NCI-H510A treated with DMSO at 0.1 percent for 48 hours (cell line): ENCODE results near the gene EFS.
A peak's percentile ranks its signal among the peaks of the same experiment; 100 is the strongest.
"Not testable (repeated sequence)": the region's sequence is repeated elsewhere in the genome, so short reads cannot be mapped to it uniquely, and the experiment has no call there.

Source experiments
- DNase-seq: peaks from one replicate; lab custom pipeline; 2025; lab: John Stamatoyannopoulos, UW

The EFS gene

GRCh38 chr14:23399591-23399990 lies 34.6 kb upstream of the EFS start:
- no peak for DNase-seq

DNA sequence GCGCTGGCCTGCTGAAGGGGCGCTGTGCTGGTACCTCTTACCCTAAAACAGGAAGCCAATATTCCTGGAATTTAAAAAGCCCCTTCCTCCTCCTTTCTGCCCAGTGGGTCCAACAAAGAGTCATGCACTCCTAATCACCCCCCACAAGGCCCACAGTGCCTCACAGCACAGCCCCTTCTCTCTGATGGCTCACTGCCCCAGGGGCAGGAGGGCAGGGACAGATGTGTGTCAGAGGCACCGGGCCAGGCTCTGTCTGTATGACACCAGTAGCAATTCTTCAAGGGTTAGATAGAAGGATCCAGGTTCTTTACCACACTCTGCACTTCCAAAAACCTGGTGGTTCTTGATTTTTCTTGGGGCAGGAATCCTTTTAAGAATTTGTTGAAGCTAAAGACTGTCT lies 34.2 kb upstream of the EFS start:
- DNase-seq: no peak

DNA sequence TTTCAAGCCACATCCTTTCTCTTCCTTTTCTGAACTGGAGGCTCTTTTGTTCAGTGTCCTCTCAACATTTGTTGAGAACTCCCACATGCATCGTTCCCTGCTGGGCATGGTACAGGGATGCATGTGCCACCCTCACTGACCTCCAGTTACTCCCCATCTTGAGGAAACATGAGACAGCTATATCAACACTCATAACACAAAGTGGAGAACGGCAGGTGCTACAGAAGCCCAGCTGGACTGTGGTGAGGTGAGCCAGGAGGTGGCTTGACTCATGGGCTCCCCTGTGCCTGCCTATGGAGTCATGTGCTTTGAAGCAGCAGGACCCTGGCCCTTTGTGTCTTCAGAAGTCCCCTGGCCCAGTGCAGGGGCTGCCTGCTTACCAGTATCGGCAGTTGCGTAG lies 33.4 kb upstream of the EFS start:
- peak; percentile 64 for DNase-seq

- DNase-seq: no peak
These were observed 31.9 kb upstream of the EFS start for GRCh38 chr14:23396781-23397407.

DNA sequence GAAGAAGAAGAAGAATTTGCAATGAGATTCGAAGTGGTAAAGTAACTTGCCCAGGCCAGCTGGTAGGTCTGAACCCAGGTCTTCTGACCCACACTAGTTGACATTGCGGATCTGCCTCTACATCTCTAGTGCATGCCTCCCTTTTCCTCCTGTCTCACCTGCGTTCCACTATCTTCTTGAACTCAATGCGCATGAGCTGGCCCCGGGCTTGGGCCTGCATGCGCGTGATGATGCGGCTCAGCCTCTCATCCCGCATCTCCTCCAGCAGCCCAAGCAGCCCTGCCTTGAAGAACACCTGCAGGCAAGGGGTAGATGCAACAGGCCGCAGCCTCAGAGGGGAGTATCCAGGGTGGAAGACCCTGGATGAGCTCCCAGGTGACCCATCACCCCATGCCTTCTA lies 31.2 kb upstream of the EFS start:
- DNase-seq: no peak

GRCh38 chr14:23392613-23393012 lies 27.6 kb upstream of the EFS start:
- DNase-seq: no peak

- DNase-seq: not testable (repeated sequence)
These were observed 24.9 kb upstream of the EFS start for GRCh38 chr14:23389871-23390270.

GRCh38 chr14:23389396-23389795 lies 24.4 kb upstream of the EFS start:
- no peak for DNase-seq

DNA sequence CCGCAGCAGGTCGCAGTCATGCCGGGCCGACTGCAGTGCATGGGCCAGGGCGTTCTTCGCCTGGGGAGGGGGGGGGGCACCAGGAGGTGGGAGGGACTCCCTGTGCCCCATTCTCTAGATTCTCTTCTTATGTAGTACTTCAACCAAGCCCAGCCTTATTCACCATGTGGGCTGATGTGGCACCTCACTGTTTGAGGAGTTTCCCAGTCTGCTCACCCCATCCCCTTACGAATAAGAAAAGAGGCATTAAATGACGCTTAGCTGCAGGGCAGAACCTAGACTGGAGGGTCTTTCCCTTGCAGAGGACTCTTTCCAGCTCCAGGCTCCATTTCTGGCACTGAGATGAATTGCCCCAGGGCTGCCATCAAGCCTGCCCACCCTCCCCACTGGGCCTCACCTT lies 24.0 kb upstream of the EFS start:
- no peak for DNase-seq

- no peak for DNase-seq
These were observed 23.2 kb upstream of the EFS start for GRCh38 chr14:23387916-23388882.

DNA sequence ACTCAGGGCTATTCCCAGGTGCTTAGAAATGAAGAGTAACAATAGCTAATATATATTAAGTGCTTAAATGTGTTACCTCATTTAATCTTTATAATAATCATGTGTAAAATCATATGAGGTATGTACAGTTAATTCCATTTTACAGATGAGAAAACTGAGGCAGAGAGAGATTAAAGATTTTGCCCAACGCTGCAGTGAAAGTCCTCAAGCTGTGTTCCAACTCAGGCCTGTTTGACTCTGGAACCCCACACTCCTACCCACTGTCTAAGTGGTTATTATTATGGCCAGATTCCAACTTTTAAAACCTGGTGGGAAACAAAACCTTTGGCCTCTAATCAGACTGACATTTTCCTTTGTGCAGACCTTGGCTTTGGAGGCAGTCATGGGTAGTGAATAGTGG lies 22.0 kb upstream of the EFS start:
- DNase-seq: no peak

GRCh38 chr14:23386266-23386657 lies 21.3 kb upstream of the EFS start:
- DNase-seq: not testable (repeated sequence)

DNA sequence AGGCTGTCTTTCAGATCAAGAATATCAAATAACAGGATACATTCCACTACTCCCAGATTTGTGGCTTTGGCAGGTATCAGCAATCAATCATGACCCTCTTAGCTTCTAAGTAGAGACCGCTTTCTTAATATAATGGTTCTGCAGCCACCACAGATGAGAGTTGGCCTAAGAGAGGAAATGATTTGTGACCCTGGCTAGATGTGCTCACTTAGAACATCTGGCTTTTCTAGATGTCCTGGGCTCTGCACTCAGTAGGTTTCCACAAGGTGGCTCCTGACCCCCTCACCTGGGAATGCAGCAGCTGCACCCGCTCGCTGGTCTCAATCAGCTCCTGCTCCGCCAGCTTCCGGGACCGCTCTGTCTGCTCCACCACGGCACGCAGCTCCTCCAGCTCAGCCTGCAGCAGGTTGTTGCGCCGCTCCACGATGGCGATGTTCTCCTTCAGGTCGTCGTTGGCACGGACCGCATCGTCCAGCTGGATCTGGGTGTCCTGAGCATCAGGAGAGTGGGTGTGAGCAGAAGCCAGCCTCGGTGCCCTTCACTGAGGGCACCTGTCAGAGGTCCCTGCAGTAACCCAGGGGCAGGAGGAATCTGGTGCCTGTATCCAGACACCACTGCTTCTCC lies 20.8 kb upstream of the EFS start:
- DNase-seq: no peak

DNA sequence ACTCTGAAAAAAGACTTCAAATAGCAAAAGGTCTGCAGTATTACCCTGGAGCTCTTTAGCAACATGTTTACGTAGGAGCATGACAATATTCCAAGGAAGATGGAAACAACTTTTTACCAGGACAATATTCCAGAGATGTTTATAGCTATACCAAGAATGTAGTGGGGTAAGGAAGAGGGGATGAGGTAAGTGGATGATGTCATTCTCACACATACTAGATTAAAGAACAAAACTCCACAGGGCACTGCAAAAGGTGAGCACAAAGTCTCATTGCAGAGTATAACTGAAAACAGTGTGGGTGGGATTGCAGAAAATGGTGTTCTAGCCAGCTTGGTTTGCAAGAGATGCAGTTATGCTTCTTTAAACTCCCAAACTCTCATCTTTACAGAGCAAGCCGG lies 20.3 kb upstream of the EFS start:
- no peak for DNase-seq

- DNase-seq: no peak
These were observed 19.6 kb upstream of the EFS start for GRCh38 chr14:23384364-23385080.

GRCh38 chr14:23382731-23383440 lies 17.9 kb upstream of the EFS start:
- no peak for DNase-seq

- DNase-seq: no peak
These were observed 17.3 kb upstream of the EFS start for GRCh38 chr14:23382276-23382675.

GRCh38 chr14:23381871-23382270 lies 16.9 kb upstream of the EFS start:
- DNase-seq: no peak

- no peak for DNase-seq
These were observed 16.0 kb upstream of the EFS start for GRCh38 chr14:23380976-23381375.

DNA sequence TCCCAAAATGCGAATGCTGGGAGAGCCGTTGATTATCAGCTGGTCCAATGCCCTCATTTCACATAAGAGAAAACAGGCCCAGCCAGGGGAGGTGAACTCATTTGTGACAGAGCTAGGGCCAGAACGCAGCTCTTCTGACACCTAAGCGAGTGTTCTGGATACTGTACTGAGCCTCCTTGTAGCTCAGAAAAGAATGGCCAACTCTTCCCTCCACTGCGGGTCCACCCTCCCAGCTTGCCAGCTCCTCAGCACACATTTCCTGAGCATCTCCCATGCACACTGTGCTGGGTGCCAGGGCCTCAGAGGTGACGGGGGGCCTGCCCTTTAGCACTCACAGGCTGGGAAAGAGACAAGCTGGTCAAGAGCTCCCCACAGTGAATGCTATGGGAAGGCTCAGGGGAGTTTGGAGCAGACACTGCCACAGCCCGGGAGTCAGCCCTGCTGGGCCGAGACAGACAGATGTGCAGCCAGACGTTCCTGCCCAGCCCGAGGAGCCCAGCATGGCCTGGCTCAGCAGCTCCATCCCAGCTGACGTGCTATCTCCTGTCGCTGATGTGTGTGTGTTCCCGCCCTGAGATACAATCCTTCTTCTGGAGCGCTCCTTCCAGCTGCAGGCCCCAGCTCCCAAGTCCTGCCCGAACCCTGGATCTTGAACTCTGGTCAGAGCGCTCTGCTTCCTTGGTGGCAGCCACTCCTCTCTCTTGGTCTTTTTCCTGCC lies 15.4 kb upstream of the EFS start:
- no peak for DNase-seq
